HG02623 (cell line): ENCODE data around the gene LRP8.

Experiments used
- ATAC-seq: cut with Tn5 transposase; IDR thresholded peaks from one replicate; pipeline ENCODE4 v1.9.1; 2021; ENCODE audit warnings: moderate library complexity; ENCODE audit not compliant: unreplicated experiment

LRP8 gene

GRCh38 chr1:53307037-53307436, 20.8 kb downstream of the LRP8 start:
- no peak for ATAC-seq

DNA sequence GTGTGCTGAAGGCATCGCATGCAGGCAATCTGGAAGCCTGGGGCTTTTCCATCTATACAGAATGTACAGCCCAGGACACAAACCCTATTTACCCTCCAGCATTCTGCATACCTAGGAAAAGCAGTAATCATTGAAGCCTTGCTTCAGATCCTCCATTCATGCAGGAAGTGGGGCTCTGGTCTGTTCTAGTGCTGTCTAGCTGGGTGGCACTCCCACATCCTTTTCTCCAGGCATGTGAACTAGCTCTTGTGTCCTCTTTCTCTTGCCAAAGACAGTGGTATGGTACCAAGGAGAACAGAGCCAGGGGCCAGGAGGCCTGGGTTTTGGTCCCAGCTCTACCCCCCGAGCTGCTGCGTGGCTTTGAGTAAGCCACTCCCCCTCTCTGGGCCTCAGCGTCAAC, 21.7 kb downstream of the LRP8 start:
- no peak for ATAC-seq

GRCh38 chr1:53305650-53306049, 22.2 kb downstream of the LRP8 start:
- no peak for ATAC-seq

DNA sequence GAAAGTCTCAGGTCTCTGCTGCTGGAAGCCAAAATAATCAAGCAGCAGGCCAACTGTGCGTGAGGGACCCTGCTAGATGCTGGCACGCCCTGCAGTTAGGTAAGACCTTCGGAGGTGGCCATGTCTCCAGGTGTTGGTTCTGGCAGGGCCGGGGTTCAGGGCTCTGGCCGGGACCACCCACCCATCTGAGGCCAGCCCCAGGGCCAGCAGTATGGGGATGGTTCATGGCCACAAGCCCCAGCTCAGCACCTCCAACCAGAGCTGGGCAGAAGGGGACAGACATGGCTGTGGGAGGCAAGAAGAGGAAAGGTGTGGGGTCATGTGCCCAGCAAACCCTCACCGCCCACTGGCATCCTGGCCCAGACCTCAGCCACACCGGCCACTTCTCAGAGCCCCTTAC, 23.3 kb downstream of the LRP8 start:
- ATAC-seq = no peak

DNA sequence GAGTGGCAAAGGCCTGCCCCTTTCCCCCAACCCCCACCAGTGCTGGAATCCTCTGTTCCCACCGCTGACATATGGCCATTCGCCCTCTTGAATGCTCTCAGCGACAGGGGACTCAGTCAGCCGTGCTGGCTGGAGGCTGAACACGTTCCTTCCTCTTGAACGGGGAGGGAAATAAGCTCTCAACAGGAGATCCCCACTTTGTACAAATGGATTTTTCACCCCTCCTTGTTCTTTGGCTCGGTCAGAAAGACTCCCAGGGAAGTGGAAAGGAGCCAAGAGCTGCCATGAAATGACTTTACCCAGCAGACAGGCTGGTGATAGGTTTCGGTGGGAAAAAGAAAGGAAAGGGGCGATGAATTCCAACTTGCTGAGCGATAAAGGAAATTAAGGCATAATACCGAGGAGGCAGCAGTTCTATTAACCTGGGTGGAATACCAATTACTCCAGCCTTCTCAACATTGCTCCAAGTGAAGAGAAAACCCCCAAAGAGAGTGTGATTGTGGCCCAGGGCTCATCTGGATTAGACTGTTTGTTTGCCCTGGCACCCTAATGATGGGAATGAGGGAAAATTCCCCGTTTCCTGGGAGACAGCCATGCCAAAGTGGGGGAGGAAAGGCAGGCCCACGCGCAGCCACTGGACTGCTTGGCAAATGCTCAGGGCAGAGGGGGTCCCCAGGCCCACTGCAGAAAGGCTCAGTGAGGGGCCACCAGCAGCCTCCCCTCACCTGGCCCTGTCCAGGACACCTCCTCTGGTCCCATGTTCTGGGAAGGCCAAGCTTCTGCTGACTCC, 23.9 kb downstream of the LRP8 start:
- no peak for ATAC-seq

DNA sequence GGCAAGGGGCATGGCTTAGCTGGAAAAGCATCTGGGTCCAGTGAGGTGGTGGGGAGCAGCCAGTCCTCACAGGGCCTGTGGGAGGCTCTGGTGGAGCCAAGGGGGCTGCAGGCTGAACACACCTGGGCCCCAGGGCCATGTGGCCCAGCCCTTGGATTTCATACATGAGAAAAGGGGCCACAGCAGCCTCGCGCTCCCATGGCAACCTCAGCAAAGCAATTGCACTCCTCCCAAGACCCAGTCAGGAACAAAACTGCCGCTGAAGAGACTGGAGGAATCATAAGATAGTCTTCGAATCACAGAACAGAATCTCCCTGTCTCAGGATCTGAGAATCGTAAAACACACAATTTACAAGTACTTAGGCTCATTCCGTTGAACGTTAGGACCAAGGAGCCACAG, 24.6 kb downstream of the LRP8 start:
- ATAC-seq = no peak

DNA sequence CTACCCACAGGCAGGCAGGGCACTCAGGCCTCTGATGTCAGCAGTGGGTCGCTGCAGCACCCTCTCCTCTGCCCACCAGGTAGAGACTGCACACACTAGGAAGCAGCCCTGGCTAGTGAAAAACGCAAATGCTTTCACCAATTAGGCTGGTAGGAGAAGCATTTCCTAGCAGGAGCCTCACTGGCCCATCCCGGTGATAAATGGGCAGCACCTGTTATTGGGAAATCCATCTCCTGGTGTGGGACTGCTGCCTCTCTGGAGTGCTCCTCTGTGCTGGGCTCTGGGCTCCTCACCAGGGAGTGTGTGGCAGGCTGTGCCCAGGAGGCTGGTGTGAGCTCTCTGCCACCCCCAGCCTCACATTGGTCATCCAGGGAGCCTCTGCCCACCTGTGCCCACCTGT, 28.6 kb downstream of the LRP8 start:
- ATAC-seq = no peak

- no peak for ATAC-seq
These were observed 29.7 kb downstream of the LRP8 start for GRCh38 chr1:53298045-53298637.

DNA sequence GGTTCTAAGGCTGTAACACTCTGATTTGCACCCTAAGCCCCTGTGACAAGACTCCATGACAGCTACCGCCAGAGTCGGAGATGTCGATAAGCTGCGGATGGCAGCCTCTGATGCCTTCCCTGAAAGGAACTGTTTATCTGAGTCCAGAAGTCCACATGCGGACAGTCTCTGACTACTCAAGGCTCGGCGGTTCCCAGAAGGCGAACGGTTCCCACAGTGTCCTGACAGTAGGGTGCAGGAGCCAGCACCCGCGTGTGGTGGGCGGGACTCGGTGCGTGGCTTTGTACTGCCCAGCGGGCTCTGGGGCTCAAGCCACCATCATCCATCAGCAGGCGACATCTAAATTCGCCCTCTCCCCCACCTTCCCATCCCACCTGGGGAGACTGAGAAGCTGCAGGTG, 30.7 kb downstream of the LRP8 start:
- no peak for ATAC-seq

DNA sequence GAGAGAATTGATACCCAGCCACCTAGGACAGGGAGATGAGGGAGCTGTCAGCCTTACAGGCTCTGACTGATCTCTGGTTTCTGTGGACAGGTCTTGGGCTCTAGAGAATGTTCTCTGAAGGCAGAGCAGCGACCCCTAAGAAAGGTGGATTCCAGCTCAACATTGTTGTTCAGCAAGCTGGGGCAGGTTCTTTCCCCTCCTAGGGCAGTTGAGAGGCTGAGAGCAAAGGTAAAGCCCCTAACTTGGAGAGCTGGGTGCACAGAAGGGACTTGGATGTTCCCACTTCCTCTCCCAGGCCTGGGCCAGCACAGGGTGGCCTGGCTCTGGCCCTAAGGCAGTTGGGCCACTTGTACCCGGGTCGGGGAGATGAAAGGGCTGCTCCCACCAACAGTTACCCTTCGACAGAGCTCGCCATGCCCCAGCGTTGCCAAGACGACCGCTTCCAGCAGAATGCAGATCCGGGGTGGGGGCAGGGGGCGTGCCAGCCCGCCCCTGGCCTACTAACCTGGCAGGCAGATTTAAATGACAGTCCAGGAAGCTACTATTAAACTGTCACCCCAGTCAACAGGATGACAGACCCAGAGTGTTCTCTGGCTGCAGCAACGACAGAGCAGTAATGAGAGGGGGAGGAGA, 31.6 kb downstream of the LRP8 start:
- ATAC-seq = no peak

DNA sequence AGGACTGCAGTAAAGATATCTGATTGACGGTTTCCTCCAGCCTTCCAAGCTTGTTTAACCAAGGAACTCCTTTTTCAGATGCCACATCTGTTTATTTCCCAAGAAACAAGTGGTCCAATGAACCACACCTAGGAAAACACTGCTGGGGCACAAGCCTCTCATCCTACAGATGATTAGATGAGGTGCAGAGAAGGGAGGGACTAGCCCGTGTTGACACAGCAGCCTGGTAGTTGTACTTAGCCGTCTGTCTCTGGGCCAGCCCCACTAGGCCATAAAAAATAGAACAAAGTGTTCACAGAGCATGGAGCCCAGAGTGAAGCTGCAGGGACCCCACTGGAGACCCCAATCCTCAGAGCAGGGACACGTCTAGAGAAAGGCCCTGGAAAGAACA, 32.1 kb downstream of the LRP8 start:
- no peak for ATAC-seq

DNA sequence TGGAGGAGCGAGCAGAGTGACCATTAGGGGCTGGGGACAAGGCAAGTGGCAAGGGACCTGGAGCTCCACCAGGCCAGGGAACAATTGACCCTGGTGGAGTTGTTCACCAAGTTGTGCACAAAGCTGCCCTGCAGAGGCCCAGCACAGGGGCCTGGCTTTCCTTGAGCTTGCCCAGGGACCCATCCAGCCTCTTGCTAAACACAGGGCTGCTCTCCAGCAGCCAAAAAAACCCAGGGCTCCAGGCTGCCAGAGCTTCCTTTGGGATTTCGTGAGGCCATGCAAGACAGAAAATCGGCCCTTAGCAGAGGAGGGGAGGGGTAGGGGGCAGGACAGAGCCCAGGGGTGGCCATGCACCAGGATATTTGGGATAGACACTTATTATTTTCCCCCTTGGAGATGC, 32.6 kb downstream of the LRP8 start:
- no peak for ATAC-seq

DNA sequence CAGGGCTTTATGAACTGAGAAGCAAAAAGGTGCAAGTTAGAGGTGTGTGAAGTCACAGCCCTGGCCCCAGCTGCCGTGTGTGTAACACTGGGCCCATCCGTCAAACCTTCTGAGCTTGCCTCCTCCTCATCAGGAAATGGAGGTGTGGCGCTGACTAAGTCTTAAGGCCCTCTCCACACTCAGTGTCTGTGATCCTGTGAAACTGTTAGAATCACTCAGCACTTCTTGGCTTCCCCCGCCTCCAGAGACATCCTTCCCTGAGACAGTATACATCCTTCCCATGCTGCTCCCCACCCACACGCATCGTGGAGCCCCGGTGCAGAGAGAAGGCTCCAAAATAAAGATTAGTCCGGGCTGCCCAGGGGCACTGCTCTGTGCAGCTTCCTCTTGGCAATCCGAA, 33.3 kb downstream of the LRP8 start:
- ATAC-seq = no peak

GRCh38 chr1:53294061-53294460, 33.8 kb downstream of the LRP8 start:
- no peak for ATAC-seq

- ATAC-seq = no peak
These were observed 34.7 kb downstream of the LRP8 start for GRCh38 chr1:53293123-53293522.

DNA sequence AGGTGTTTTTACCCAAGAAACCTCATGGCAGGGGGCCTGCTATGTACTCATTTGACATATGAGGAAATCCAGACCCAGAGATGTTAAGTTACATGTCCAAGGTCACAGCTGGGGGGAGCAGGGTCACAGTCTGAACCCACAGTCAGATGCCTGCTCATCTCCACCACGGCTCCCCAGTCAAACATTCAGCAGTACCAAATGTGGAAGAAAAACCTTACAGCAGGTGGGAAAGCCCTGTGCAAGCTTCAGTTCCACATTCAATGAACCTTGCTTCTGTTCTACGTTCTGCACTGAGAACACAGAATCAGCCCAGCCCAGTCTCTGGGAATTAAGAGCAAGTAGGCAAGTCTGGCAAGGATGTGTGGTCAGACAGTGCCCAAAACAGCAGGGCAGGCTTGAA, 35.2 kb downstream of the LRP8 start:
- ATAC-seq = peak; percentile 38

GRCh38 chr1:53291574-53291973, 36.3 kb downstream of the LRP8 start:
- no peak for ATAC-seq

- ATAC-seq = no peak
These were observed 39.0 kb downstream of the LRP8 start for GRCh38 chr1:53288790-53289429.

DNA sequence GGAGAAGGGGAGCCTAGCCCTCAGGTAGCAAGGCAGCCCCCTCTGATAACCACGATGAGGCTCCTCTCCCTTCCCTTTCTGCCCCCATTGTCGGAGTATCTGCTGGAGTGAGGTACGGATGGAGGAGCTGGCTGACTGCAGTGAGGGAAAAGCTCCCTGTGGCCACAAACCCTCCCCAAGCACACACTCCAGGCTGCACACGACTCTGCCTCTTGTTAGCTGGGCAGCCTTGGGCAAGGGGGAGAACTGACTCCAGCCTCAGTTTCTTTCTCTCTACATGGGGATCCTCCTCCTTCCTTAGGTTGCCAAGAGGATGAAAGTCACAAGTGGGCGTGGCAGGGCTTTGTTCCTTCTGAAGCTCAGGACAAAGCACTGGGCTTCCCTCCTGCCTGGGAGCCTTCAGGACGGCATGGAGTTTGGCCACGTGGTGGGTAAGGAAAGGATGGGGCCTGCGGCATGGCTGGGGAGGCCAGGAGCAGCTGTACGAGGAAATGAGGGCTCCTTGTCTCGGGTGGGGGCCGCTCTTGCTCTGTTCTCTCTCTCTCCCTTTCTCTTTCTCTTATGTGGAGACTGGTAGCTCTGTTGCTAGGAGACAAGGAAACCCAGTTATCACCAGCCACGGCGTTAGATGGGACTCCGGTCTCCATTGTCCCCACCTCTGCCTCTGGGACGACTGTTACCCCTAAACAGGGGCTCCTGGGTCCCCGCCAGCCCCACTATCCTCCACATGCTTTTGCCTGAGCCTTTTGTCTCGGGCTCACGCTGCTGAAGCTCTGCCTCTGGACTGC, 39.7 kb downstream of the LRP8 start:
- no peak for ATAC-seq

DNA sequence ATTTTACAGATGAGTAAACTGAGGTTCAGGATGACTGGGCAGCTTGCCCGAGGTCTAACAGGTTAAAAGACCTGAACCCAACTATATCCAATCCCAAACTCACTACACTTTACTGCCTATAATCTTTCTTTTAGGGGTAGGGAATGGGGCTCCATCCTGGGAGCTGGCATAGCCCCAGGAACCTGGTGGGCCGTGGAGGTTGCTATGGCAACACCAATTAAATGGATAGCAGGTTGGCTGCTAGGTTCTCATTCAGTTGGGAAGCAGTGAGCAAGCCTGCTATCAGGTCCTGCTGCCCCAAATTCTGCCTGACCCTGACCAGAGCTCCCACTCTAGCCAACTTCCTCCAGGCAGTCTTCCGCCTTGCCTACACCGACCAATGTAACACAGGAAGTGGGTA, 40.9 kb downstream of the LRP8 start:
- ATAC-seq = no peak
